Measurements from ENCODE around the gene FARSB.
"Not testable (repeated sequence)": the region's sequence is repeated elsewhere in the genome, so short reads cannot be mapped to it uniquely, and the experiment has no call there.

Gene FARSB

DNA sequence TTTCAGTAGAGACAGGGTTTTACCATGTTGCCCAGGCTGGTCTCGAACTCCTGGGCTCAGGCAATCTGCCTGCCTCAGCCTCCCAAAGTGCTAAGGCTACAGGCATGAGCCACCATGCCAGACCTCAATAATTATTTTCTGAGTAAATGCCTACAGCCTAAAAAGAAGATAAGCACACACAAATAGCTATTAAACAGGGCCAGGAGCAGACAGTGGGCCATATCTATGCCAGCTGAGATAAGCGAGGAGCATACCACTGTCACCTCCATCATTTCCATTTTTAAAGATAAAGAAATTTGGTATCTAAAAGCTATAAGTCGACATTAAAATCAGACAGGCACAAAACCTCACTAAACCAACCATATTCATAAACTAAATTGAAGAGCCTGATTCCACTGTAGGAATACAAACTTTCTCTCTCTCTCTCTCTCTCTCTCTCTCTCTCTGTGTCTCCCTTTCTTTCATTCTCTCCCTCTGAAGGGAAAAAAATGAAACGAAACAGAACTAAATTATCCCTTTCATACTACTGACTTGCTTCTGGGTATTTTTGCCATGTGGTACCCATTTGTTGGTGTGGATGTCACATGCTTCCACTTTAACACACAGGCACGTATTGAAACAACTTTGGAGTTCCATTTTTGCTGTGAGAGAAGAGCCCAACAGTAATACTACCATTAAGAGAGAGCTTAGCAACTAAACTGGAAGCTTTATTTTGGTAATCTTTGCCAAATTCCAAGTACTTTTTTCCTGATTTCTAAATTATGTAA, 51.0 kb downstream of the FARSB start:
- no peak for DNase-seq (ENCODE audit: low spot score)

DNA sequence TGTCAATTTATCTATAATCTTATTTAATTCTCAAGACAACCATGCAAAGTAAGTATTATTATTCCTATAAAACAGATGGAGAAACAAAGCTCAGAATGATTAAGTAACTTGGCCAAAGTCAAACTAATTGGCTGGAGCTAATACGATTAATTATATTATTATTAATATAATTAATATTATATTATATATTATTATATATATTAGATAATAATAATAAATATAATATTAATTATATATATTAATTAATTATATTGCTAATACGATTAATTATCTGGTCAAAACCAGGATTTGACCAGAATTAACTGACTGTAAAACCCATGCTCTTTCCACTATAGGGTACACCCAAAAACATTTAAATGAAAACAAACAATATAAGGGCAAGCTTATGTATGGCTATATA, 52.4 kb downstream of the FARSB start:
- DNase-seq (ENCODE audit: low spot score), result no peak

DNA sequence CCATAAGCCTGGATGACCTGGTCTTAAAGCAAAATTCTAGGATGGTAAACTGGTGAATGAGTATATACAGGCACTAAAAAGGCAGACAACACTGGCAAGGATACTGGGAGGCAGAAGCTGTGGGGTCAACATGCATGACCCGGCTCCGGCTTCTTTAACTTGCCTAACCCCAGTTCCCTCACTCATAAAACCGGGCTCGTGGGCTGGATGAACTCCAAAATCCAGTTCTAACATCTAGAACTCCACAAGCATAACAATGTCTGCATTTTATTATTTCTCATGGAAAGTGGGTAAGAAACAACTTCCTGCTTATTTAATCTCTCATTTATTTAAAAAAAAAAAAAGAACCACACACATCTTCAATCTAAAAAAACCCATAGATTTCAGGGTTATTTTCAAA, 57.3 kb downstream of the FARSB start:
- DNase-seq (ENCODE audit: low spot score), result no peak

DNA sequence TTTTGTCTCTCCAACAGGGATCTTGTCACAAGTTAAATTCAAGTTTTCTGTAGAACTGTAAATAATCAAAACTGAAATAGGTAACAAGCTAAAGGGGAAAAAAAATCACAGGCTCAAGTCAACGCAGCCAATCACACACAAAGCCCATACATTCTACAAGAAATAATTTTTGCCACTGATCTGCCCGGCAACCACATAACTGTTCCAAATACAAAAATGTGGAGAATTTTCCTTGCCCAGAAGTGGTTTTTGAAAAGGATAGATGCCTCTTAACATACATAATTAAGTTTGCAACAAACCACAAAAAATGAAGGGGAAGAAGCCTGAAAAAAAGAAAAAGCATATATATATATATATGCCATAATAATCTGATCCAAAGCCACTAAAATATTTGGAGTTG, 60.3 kb downstream of the FARSB start:
- no peak for DNase-seq (ENCODE audit: low spot score)

DNA sequence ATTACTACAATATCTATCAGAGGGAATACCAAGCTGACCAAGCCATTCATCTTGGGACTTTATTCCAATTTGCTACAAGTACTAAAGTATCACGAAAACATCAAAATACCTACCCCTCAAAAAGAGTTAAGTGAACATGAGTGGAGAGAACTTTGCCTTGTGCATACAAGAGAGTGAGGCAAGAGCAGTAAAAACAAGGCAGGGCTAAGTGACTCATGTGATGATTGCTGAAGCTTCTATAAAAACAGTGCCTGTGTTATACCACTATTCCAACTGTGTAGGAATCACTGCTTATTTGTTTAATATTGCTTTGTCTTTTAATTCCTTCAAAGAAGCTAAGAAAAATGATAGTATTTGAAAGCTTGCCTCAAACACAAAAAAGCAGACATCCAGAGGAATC, 61.2 kb downstream of the FARSB start:
- no peak for DNase-seq (ENCODE audit: low spot score)

DNA sequence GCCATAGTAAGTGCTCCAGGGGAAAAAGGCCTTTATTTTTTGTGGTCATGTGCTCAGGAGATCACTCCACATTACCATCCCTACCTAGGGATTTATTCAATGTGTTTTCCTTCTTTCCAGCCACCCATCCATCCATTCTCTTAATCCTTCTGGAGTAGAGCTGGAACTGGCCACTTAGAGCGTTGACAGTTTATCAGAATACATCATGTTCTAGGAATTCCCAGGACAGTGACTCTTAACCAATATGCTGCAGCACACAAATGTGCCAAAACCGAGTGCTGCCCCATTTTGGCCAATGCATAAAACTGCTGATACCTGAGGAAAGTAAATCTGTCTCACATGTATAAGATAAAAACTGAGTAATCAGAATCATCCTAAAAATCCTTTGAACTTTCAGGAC, 63.7 kb downstream of the FARSB start:
- no peak for DNase-seq (ENCODE audit: low spot score)

DNA sequence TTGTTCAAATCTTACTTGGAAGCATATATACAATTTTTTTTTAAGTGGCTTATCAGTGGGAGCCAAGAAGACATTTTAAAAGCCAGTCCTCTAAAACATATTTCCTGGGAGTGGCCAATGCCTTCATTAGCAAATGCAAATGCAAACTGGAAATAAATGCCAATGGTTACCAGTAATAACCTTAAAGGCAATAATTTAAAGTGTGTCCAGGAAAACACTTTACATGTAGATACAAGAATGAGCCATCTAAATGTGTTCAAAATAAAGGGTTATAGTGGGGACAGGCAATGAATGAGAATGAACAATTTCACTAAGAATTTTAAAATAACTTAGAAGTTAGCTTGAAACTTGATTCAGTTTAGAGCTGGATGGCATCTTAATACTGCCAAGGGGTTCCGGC, 64.2 kb downstream of the FARSB start:
- no peak for DNase-seq (ENCODE audit: low spot score)

DNA sequence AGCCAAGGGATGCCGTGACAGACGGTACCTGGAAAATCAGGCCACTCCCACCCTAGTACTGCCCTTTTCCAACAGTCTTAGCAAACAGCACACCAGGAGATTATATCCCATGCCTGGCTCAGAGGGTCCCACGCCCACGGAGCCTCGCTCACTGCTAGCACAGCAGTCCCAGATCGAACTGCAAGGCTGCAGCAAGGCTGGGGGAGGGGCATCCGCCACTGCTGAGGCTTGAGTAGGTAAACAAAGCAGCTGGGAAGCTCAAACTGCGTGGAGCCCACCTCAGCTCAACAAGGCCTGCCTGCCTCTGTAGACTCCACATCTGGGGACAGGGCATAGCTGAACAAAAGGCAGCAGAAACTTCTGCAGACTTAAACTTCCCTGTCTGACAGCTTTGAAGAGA, 71.3 kb downstream of the FARSB start:
- DNase-seq (ENCODE audit: low spot score), result not testable (repeated sequence)

DNA sequence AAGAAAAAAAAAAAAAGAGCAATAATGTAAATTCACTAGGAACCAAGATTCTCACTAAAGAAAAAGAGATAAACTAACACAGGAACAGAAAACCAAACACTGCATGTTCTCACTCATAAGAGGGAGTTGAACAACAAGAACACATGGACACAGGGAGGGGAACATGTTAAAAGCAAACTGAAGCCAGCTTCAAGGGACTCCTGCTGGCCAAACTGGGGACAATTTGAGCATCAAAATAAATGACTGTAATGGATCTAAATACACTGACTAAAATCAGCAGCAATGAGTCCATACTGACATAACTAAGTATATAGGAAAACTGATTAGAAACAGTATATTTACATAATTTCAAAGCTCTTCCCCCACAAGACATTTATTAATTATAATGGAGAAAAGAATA, 73.0 kb downstream of the FARSB start:
- no peak for DNase-seq (ENCODE audit: low spot score)

DNA sequence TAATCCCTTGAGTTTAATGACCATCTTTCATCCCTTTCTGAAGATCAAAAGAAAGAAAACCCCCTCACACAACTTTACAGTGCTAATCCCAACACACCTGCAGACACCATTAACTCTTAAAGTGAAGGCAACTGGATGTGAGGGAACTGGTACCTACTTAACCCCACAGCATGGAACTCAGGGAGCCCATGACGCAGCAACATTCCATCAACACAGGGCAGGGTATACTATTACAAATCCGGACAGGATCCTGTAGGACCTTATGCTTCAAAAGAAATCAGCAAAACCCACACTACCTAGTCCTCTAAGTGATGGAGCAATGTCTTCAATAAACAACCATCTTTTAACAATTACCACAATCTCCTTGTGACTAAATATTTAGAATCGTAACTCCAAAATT, 78.6 kb downstream of the FARSB start:
- no peak for DNase-seq (ENCODE audit: low spot score)

DNA sequence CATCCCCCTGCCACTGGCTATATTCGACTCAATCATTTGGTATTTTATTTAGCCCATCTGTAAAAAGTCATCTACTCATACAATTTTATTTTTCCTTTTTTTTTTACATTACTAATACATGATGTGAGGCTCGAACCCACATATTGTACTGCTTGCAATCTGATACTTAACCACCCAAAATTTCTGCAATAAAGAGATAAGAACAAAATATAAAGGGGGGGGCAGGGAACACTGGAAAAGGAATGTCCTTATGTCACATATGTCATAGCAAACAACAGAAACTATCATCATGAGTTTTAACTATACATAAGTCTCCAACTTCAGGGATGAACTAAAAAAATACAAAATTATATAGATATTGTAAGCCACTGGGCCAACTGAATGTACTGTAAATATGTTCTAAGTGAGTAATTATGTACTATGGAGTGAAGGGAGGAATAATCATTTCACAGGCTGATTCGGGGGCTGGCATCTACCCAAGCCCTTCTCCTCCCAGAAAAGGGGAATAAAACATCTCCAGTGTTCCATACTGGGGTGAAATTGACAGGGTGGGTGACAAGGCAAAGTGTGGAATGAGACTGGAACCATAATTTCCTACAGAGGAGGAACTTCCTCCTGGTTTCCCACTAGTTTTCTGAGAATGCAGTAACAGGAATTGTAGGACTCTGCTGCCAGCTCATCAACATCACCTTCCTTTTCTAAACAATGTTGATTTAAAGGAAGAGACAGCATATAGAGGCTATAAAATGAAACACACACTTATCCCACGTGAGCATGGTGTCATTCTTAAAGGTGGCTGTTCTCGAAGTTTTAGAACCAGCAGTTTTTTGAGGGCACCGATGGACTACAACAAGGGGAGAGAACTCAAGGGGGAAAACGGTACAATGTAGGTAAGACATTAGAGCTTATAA, 79.5 kb downstream of the FARSB start:
- DNase-seq (ENCODE audit: low spot score), result no peak

DNA sequence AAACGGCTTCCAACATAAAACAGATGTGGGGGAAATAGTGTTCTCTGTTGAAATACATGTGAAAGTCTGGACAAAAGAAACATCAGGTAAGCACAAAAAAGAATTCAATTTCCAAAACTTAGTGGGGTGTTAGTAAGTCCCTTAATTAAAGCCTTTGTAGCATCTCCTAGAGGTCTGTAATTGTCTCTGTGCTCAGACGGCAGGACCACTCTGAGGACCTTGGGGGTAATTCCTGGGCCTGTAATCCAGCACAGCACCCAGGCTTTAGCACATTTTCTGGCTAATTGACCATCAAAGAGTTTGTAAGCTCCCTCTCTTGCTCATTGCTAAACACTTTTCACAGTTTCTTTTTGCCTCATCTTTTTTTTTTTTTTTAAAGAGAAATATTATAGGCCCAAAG, 80.3 kb downstream of the FARSB start:
- no peak for DNase-seq (ENCODE audit: low spot score)

DNA sequence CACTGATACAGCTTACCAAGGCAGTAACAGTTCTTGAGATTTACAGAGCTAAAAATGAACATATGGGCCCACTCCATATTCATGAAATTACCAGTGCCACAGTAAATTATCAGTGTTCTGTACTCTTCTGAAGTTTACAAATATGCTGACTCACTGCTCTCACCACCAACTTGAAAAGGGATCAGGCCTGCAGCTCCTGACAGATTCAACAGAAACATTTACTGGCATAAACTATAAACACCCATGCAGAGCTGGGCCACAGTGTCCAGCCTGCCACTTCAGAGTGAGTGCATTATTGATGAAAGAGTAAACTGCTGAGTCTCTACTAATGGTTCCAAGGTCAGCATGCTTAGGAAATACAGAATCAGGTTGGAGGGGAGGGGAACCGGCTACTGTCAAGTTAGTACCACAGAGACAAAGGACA, 83.1 kb downstream of the FARSB start:
- no peak for DNase-seq (ENCODE audit: low spot score)

DNA sequence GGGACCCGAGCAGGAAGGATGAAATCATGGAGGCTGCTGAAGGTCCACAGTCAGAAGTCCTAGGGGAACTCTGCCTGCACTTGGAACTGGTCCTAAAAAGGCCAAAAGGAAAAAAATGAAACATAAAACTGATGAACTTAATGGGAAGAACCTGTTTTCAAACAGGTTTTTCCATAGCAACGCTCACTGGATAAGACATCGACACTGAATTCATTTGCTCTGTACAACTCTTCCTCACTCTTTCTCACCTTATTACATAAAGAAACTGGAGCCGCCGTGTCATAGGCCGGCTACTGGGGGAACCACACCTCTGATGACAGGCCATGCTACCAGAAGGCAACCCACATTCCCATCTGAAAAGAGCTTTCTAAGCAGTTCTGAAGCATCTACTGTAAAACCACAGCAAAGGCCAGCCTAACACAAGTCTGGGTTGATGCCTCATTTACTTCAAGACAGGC, 83.6 kb downstream of the FARSB start:
- no peak for DNase-seq (ENCODE audit: low spot score)

DNA sequence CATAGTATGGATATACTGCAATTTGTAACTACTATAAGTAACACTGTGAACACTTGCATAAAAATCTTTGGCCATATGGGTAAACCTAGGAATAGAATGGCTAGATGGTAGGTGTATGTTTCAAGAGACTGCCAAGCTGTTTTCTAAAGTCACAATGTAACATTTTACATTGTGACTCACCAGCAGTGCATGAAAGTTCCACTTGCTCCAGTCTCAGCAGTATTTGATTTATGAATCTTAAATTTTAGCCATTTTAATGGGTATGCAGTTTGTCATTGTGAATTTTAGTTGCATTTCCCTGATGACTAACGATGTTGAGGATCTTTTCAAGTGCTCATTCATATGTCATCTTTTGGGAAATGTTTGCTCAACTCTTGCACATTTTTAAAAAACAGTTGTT, 86.1 kb downstream of the FARSB start:
- no peak for DNase-seq (ENCODE audit: low spot score)

DNA sequence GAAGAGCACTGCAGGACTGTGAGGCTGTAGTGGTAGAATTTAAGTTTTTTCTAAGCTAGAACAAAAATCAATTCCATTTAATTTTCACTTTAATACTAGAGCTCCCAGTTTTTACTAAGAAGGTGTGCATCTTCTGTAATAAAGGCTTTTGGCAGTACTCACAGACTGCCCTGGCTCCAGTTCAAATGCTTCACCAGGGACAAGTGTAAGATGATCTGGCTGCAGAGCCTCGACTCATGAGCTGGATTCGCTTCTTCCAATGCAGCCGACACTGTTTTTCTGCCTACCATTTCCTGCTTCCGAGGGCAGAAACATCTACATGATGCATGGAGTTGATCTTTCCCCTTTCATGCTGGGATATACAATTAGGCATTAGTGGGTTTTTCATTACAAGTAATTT, 87.0 kb downstream of the FARSB start:
- DNase-seq (ENCODE audit: low spot score), result no peak

DNA sequence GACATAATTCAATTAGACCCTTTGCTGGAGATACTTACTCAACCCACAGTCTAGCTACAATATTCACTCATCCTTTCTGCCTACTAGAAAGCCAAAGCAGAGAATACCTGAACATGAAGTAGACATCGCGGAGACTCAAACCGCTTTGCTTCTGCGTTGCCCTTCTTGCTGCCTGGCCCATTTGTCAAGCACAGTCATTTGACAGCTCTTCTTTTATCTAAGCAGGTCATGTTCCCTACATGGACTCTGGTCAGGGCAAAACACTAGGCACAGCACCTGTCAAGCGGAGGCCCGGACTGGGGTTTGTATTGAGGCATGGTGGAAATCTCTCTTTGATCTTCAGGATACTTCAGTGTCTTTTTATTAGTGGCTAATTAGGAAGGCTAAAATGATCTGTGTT, 89.7 kb downstream of the FARSB start:
- no peak for DNase-seq (ENCODE audit: low spot score)

DNA sequence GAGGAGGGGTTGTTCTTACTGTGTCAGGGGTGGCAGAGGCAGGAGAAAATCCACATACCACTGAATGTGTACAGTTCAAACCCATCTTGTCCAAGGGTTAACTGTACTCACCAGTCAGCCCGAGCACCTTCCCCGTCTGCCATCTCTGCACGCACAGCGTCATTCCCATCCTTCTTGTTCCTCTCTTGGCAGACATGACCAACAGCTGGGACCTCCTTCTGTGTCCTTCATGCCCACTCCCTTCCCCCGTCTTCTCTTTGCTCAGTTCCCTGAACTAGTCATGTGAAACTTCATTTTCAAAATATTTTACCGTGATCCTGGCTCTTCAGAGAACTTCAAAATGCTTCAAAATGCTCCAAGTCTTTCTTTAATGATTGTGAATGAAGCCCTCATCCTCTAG, 92.0 kb downstream of the FARSB start:
- no peak for DNase-seq (ENCODE audit: low spot score)

DNA sequence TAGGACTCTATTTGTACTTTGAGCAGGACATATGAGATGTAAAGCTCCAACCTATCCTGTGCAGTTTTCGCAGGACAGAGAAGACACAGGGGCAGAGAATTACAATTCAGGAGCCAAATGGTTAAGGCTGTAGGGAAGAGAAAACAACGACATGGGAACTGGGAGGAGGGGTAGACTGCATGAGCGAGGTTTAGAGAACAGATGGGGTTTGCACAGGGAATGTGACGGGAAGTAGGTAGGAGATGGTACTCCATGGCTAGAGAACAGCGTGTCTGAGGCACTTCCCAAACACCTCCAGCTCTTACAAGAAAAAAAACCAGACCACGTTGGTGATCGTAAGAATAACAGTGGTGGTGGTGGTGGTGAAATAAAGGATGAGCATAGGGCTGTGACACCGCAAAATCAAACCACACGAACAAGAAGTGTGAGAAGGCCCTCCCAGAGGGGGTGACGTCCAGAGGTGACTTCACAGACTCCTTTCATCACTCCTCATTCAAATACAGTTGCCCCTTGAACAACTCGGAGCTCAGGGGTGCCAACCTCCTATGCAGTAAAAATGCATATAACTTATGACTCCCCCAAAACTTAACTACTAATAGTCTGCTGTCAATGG, 92.7 kb downstream of the FARSB start:
- DNase-seq (ENCODE audit: low spot score), result no peak

DNA sequence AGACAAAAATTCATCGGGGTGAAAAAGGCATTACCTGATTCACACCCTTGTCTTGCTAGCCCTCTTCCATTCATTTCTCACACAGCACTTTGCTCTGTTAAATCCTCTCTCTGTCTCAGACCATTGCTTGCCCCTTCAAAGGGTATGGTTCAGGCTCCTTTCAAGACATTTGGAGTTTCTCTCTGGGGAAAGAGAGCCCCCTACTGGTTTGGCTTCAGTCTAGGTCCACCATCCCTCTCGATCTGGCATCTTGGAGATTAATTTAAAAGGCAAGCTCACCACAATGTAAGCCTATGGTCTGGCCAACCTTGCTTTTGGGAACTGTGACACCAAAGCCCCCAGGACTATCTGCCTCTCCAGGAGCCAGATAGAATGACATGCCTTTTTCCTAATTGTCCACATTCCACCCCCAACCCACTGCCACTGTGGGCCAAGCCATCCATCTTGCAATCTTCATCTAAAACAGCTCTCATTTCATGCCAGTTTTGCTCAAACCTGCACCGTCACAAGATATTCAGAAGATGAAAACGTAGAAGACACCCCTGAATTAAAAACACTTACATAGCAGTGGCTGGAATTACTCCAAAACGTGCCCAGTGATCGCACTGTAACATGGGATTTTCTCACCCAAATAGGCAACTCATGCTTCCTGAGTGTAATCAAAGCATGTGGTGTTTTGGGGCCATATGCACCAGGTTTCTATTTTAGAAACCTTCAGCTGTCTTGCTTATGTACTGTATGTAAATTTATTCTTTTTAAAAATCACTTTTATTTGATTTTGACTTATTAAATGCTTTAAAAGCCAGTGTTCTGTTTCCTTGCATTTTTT, 93.9 kb downstream of the FARSB start:
- DNase-seq (ENCODE audit: low spot score), result peak; percentile 50

DNA sequence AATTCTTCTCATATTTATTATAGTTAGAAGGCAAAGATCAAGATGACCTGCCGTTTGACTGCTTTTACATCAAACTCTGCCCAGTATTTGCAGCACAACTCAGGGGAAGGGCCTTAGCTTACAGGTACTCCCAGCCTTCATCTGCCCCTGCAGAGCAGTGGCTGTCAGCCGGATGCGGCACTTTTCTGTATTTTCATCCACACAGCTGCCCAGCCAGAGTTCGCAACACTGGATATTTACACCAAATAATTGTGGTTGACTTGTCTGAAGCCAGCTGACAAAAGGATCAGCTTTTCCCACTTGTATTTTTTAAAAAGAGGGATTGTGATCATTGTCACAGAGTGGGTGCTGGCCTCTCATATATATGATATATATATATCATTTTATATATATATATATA, 94.7 kb downstream of the FARSB start:
- DNase-seq (ENCODE audit: low spot score), result no peak

DNA sequence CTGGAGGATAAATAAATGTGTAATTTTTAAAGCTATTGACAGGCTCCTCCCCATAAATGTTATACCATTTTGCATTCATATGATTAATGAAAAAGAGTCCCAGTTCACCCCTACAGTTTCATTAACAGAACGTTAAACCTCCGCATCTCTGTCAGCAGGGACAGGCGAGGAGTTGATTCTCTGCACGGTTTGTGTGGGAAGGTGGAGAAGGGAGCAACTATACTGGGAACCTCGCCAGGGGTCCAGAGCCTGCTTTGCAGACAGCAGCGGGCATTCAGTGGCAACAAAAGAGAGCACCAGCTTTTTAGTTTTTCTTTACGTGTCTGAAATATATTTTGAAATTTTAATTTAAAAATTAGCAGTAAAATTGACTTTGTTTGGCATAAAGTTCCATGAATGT, 101.4 kb downstream of the FARSB start:
- no peak for DNase-seq (ENCODE audit: low spot score)
